Activated T-cell treated with anti-CD3 and anti-CD28 coated beads for 48 hours (primary cell): ENCODE data around the gene PON2.

Source experiments
- DNase-seq: peaks from one replicate; pipeline ENCODE4 v3.0.0-alpha.2; 2020; ENCODE audit warnings: low read depth

PON2 gene

DNA sequence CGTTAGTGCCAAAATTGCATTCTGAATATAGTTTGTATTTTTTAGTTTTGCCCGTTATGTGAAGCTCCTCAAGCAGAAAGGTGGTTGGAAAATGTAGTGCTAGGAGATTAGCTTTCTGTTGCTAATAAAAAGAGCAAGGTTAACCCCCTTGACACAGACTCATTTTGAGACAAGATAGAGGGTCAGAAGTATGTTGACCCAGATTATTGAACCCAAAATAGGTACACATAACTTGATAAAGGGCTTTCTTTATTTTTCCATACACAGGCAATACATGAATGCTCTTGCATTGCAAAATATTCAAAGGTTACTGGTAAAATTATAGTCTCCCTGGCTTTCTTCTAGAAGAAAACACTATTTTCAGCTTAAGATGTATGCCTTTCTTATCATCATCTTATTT, 10.0 kb upstream of the PON2 start:
- DNase-seq = no peak

DNA sequence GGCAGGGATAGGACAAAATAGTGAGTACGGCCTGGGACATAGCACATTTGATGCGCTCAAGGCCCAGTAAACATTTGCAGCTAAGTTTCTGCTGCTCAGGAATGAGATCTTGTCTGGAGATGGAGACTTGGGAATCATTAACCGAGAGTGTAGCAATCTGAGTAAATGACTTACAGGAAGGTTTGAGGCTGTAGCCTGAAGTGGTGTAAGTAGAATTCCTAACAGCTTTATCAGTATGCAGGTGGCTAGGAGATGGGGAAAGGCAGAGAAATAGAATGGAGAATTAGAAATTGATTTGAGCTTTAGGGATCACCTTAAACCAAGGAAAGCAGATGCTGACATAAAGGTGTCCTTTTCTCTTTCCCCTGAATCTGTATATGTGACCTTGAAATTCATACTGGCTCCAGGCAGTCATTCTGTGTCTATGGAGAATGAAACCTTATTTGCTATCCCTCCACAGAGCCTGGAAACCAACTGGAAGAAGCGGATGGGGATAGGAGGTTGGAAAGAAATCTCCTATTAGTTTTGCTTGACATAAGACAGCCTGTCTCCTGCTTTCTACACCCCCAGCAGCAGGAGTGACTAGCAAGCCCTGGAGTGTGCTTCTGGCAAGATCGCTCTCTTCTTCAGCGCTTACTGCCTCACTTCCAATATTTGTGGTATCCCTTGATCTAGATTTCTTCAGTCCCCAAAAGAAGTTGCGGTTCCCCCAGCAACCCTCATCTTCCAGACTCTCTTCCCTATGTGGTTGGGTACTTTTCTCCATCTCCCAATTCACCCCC, 6.4 kb upstream of the PON2 start:
- no peak for DNase-seq

DNA sequence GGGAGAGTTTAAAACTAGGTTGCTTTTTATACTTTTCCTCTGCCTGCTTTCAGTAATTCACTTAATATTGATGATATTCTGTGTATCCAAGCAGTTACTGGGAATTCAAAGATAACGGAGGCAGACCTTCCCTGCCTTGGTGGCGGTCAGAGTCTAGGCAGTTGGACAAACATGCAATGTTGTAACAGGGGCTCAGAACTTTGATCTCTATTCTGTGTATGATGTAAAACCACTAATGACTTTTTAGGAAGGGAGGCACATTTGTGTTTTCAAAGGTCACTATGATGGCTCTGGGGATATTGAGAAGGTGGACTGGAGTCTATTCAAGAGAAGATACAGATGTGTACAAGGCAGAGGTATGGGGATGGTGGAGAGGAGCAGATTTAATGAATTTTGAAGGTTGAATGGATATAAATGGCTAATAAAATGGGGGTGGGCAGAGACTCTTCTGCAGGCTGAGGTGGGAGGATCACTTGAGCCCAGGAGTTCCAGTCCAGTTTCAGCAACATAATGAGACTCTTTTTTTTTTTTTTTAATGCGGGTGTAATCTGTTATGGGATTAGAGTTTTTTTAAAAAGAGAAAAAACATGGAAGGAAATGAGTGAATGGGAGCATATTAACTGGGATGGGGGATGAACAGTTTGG, 5.7 kb upstream of the PON2 start:
- DNase-seq = no peak

- no peak for DNase-seq
Observed at GRCh38 chr7:95436407-95436806, 1.6 kb upstream of the PON2 start.

DNA sequence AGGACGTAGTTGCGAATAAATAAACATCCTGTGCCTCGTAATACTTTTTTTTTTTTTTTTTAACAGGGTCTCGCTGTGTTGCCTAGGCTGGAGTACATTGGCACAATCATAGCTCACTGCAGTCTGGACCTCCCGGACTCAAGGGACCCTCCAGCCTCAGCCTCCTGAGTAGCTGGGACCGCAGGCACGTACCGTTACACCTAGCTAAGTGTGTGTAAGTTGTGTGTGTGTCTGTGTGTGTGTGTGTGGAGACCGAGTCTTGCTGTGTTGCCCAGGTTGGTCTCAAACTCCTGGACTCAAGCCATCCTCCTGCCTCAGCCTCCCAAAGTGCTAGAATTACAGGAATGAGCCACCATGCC, 573 bp upstream of the PON2 start:
- DNase-seq = no peak

DNA sequence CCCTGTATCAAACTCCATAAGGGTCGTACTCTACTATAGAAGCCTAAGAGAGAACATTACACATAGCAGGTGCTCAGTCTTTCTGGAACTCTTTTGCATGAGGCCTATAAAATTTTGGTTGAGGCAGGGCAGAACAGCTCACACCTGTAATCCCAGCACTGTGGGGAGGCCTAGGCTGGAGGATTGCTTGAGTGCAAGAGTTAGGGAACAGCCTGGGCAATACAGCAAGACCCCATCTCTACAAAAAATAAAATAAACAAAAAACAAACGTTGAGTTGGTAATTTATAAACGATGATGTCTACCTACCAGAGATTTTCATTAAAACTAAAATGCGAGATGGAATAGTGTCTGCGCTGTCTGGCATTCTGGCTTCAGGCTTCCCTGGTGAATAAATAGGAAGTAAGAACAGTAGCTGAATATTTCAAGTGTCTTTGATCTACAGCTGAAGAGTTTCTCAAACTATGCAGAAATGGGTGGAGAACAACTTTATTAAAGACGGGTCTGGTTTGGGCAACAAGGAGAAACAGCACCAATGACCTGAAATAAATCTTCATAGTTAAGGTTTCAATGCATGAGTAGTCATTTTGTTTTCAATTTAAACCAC, 774 bp downstream of the PON2 start:
- no peak for DNase-seq

DNA sequence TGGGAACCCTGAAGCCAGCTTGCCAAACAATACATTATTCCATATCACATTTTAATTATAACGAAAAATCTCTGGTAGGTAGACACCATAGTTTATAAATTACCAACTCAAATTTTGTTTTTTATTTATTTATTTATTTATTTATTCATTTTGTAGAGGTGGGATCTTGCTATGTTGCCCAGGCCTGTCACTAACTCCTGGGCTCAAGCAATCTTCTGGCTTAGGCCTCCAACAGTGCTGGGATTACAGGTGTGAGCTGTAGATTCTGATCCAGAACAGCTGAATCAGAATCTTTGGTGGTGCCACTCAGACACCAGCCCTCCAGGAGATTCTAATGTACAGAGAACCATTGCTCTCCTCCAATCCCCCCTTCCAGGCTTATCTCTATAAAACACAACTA, 1.7 kb downstream of the PON2 start:
- no peak for DNase-seq

DNA sequence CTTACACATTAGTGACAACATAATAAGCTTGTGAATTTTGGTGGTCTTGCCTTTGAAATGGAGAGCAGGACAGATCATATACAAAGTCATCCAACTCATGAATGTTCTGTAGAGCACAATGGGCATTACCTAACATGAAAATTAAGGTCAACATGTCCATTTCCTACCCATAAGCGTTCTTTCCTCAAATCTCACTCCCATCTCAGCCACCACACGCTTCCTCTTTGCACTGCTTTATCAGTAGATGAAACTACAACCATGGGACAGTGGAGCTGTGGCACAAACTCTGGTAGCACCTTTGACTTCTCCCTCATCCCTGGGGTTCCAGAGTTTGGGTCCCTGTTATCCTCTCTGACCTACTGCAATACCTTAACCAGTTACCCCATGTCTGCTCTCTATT, 2.2 kb downstream of the PON2 start:
- no peak for DNase-seq

DNA sequence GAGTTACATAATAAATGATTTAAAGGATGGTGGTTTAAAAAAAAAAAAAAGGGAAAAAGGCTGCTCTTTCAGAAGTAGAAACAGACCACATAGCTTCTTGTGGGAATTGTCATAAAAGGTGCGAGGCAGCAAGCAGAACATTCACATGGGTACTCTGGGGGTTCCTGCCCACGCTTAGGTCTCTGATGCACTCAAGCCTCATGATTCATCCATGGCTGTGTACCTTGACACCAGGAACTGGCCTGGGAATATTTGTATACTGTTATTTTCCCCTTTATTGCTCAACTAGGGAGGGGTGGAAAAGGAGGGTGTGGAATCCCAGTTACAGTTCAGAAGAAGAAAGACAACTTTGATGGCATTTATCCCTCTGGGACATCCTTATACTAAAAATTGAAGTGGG, 4.0 kb downstream of the PON2 start:
- DNase-seq = no peak

- no peak for DNase-seq
Observed at GRCh38 chr7:95429241-95429990, 5.4 kb downstream of the PON2 start.

GRCh38 chr7:95427914-95428516, 6.8 kb downstream of the PON2 start:
- DNase-seq = no peak

DNA sequence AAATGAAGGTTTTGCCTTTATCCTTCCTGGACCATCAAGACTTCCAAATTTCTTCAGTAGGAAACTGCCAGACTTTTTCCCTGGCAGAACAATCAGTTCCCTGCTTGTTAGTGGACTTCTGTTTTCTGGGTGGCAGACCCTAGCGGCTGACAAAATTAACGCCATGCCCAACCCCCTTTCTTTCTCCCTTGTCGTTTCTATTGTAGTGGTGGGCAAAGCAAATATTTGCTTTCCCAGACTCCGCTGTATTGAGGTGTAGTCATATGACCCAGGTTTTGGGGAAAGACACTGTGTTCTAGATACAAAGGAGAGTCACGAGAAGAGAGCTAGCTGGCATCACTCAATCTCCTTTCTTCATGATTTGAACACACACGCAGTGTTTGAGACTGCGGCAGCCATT, 7.7 kb downstream of the PON2 start:
- no peak for DNase-seq

DNA sequence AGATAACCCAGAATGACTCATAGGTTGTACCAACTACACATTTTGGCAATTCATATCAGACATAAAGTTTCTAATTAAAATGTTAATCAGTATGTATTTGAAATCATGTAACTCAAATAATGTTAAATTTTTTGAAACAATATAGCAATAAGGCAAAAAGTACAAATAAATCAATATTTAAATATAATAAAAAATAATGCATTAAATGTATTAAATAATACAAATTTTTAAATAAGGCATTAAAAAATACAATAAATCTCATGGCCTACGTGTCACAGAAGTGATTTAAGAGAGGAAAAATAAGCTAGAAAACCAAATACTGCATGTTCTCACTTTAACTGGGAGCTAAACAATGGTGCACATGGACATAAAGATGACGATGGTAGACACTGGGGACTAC, 9.1 kb downstream of the PON2 start:
- DNase-seq = no peak

- DNase-seq = no peak
Observed at GRCh38 chr7:95424716-95425115, 10.1 kb downstream of the PON2 start.

- DNase-seq = no peak
Observed at GRCh38 chr7:95421847-95422444, 12.9 kb downstream of the PON2 start.

DNA sequence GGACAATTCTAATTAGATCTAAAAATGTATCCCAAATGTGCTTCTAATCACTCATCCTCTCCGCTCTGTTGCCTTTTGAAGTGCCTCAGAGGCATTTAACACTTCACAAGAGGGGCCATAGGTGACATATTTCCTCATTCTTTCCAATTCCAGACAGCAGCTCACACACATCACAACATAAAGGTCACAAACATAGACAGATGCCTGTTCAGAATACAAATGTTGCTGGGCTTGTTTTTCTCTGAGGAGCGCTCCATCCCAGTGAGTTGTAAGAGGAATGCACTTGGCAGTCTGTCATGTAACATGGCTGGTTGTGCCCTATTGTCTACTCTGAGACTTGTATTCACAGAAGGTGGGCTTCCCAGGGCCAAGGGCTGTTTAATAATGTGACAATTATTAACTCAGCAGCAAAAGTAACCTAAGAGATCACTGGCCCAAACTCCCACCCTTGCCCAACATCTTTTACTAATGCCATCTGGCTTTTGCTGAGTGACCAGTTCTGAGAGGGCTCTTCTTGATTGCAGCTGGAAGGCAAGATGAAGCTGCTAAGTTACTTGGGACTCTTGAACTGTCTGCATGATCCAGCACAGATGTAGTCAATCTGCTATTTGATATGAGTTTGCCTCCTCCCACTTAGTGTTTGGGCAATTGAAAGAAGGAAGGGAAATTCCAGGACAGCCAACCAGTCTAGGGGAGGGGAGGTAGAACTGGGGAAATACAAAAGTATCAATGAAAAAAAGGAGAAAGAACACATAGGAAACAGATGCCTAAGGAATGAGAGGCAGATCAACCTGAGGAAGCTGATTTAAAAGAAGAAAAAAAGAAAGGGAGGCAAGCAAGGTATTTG, 13.6 kb downstream of the PON2 start:
- DNase-seq = no peak

GRCh38 chr7:95412075-95412474, 22.8 kb downstream of the PON2 start:
- no peak for DNase-seq

DNA sequence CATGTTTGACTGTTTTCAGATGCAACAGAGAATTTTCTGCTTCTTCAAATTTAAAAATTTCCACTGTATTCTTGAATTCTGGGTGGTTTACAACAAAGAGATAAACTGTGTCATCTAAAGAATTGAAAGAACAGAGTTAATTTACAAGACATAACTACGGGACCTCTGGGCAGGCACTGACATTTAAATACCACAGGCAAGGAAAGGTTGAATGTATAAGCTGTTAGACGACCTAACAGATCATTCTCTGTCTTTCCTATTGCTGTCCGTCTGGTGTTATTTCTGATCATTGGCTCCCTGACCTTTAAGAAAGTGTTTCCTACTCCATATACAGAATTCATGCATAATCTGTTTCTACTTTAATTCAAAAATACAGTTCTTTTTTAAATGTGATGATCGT, 23.2 kb downstream of the PON2 start:
- no peak for DNase-seq

GRCh38 chr7:95411036-95411435, 23.8 kb downstream of the PON2 start:
- DNase-seq = no peak

DNA sequence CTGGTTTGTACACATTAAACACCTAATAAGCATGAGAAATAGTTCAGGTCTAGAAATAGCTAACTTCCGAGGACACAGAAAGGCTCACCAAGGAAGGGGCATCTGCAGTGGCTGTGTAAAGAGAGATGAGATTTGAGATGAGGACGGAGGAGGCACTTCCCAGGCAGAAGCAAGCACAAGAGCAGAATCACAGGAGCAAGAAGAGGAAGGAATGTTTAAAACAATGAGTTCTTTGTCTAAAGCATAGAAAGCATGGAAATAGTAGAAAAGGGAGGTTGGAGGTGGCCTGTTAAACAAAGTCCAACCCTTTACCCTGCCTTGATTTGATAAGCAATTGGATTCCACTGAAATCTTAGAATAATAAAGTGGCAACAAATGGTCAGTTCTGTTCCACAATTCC, 27.1 kb downstream of the PON2 start:
- DNase-seq = no peak

GRCh38 chr7:95405800-95406199, 29.0 kb downstream of the PON2 start:
- DNase-seq = no peak
